Right lobe of liver (tissue), 4 donors: ENCODE data around the gene IQCN.

ENCODE experiments used
- POLR2A ChIP-seq: fragments of 450-650 bp; IDR thresholded peaks from one replicate; pipeline ENCODE4 v1.6.1; 2017; ENCODE audit warnings: antibody characterized with exemption, mild to moderate bottlenecking
- TF ChIP-seq, protein P1 (sequence below), 4 donors: fragments of 200-600 bp in 3 of 4; fragments of 450-650 bp in 1 of 4; IDR thresholded peaks; one replicate each; pipeline versions ENCODE4 v1.5.1 to v1.8.0; 2016 to 2022; ENCODE audit warnings: antibody characterized with exemption in 4 of 4, mild to moderate bottlenecking in 2 of 4
- donor health status: DM: no; HTN: no; CAD: no.
- donor health status: DM: no; HTN: no; CAD: no.
- donor health status: DM: no; HTN: yes; CAD: no.

DNA sequence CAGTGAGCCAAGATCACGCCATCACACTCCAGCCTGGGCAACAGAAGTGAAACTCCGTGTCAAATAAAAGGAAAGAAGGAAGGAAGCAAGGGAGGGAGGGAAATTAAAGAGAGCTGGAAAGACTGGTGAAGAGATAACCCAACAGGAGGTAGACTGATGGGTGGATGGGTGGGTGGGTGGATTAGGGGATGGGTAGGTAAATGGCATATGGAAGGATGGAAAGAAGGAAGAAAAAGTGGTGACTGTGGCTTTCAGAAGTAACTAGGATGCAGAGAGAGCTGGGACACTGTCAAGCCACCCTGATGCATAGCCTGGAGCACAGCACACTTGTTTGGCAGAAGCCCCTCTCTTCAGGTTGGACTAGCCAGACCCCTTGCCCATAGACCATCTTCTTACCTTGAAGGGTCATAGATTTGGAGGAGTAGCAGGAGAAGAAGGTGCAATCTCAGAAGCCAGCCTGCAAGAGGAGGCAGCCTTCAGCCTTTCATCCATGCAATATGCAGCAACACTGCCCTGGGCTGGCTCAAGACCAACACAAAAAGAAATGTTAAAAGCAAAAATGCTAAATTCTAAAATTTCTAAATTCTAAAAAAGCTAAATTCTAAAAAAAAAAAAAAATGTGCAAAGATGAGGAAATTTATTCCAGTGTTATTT lies 5.1 kb downstream of the IQCN start:
- no peak for TF ChIP-seq POLR2A
- TF ChIP-seq, protein P1, sequence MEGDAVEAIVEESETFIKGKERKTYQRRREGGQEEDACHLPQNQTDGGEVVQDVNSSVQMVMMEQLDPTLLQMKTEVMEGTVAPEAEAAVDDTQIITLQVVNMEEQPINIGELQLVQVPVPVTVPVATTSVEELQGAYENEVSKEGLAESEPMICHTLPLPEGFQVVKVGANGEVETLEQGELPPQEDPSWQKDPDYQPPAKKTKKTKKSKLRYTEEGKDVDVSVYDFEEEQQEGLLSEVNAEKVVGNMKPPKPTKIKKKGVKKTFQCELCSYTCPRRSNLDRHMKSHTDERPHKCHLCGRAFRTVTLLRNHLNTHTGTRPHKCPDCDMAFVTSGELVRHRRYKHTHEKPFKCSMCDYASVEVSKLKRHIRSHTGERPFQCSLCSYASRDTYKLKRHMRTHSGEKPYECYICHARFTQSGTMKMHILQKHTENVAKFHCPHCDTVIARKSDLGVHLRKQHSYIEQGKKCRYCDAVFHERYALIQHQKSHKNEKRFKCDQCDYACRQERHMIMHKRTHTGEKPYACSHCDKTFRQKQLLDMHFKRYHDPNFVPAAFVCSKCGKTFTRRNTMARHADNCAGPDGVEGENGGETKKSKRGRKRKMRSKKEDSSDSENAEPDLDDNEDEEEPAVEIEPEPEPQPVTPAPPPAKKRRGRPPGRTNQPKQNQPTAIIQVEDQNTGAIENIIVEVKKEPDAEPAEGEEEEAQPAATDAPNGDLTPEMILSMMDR (IDR thresholded peaks at IDR 0.05): no peak
